NCI-H2029 (cell line): ENCODE data around the gene RNF220.
A peak's percentile ranks its signal among the peaks of the same experiment; 100 is the strongest.
"Not testable (repeated sequence)": the region's sequence is repeated elsewhere in the genome, so short reads cannot be mapped to it uniquely, and the experiment has no call there.

Experiments used
- DNase-seq: peaks from one replicate; lab custom pipeline; 2025; lab: John Stamatoyannopoulos, UW

The RNF220 gene

GRCh38 chr1:44678120-44678519 lies 273.1 kb downstream of the RNF220 start:
- DNase-seq, result no peak

DNA sequence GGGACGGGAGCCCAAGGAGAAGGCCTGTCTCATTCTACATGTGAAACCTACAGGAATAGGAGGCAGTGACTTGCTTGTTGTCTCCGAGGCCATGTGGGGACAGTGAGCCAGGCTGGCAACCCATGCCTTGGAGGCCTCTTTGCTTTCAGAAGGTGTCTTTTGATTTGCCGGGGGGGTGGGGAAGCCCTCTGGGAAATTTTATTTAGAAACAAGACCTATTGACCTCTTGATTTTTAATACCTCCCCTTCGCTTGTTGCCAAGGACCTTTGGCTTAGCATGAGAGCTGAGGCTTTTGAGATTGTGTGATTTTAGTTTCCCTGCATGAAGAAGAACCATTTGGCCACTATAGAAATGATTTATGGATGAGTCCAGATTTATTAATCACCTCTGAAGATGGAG lies 273.6 kb downstream of the RNF220 start:
- no peak for DNase-seq

DNA sequence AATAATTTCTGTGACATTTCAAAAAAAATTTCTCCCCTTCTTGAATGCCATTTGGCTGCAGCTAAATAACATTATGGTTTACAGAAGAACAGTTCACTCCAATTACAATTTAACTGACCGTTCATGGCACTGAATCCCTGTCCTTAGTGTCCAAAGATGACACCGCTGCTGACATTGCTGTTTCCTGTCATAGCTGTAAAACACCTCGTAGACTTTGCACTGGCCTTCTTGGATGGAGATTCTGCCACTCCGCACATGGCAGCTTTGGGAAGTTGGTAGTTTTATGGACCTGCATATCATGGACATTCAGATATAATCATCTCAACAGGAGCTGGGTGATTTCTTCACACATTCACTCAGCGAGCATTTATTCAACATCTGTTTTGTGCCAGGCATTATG lies 274.4 kb downstream of the RNF220 start:
- no peak for DNase-seq

GRCh38 chr1:44681905-44682882 lies 277.1 kb downstream of the RNF220 start:
- DNase-seq, result peak; percentile 62

- no peak for DNase-seq
Observed at GRCh38 chr1:44682883-44683265, 277.8 kb downstream of the RNF220 start.

DNA sequence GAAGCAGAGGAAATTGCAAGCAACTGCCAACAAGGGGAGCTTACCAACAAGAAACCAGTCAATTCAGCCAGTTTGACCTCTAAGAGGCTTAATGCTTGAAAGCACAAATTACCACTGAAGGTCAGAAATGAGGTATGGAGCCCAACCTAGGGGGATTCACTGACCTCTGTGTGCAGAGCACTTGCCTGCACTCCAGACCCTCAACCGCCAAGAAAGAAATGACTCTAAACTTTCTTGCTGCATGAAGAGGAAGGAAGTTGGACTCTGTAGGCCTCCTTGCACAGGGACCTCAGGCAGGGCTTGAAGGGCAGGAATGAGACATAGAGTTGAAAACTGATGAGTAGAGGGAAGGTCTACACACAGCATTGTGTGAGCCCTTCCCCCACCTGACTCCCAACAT lies 279.5 kb downstream of the RNF220 start:
- DNase-seq, result no peak

DNA sequence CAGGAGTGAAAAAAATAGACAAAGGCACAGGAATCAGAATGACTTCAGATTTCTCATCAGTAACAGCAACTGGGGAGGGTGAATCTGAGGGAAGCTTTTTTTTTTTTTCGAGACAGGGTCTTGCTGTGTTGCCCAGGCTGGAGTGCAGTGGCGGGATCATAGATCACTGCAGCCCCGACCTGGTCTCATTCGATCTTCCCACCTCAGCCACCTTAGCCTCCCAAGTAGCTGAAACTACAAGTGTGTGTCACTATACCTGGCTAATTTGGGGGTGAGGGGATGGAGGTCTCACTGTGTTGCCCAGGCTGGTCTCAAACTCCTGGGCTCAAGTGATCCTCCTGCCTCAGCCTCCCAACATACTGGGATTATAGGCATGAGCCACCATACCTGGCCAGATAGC lies 280.2 kb downstream of the RNF220 start:
- DNase-seq, result no peak

DNA sequence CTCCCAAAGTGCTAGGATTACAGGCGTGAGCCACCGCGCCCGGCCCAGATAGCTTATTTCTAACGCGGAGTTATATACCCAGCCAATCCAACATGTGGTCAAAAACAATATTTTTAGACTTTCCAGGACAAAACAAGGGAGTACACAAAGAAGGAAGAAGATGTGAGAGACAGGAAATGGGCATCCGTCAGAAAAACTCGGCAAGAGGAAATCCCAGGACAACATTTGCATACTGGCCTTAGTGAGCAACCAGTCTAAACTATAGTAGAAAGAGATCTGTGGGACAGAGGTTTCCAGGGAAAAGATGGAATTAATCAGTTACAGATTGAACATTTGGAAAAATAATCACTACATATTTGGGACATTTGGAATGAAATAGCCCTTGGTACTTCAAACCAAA lies 280.8 kb downstream of the RNF220 start:
- no peak for DNase-seq

DNA sequence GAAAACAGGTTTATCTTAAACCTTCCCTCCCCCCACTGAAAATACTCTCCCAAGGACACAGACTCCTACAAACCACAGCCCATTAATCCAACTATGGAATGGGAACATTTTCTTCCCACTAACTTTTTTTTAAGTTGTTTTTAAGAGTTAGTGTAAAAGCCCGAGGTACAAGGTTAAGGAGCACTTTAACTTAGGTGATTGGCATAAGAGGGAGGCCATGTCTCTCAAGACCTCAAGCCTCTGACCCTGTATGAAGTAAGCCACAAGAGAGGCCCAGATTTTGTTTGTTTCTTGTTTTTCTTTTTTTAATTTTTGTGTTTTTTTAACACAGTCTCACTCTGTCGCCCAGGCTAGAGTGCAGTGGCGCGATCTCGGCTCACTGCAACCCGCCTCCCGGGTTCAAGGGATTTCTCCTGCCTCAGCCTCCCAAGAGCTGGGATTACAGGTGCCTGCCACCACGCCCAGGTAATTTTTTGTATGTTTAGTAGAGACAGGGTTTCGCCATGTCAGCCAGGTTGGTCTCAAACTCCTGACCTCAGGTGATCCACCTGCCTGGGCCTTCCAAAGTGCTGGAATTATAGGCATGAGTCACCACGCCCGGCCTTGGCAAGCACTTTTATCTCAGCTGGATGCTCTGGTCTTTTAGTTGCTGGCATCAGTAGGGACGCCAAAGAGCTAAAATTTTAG lies 283.8 kb downstream of the RNF220 start:
- DNase-seq, result no peak

DNA sequence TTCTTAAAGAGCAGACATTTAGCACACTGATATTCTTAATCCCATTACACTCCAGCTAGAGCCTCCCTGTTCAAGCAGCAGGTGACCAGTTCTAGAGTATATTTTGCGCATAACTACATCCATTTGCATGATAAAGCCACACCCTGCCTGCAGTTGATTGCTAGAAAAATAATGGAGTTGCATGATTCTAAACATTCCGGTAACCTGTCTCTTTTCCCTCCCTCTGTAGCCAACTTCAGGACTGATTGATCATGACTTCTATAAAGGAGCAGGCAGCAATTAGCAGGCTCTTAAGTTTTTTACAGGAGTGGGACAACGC lies 284.4 kb downstream of the RNF220 start:
- DNase-seq, result no peak

DNA sequence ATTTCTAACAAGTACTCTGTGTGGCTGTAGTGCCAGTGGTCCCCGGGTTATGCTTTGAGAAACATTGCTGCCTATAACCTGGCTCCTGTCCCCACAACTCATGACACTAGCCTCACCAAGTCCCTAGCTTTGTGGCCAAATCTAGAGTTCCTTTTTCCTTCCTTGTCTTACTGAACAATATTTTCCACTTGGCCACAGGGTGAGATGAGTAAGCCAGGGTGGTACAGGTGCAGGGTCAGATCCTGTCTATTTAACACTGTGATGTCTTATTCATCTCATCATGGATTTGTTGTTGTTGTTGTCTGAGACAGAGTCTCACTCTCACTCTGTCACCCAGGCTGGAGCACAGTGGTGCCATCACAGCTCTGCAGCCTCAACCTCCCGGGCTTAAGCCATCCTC lies 288.1 kb downstream of the RNF220 start:
- DNase-seq, result no peak

DNA sequence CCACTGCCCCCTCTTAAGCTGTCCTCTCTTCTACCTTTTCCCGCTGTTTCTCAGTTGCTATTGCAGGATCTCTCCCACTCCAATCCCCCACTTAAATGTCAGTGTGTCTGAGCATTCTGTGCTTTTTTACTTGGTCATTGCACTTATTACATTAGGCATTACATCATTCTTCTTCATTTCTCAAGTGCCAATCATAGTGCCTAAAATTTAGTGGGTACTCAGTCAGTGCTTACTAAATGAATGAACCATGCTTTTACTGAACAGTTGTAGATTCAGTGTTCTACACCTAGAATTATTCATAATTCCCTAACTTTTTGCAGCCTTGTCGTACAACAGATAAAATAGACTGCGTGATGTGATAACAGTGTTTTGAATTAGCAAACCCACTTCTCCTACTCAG lies 288.8 kb downstream of the RNF220 start:
- DNase-seq, result no peak

DNA sequence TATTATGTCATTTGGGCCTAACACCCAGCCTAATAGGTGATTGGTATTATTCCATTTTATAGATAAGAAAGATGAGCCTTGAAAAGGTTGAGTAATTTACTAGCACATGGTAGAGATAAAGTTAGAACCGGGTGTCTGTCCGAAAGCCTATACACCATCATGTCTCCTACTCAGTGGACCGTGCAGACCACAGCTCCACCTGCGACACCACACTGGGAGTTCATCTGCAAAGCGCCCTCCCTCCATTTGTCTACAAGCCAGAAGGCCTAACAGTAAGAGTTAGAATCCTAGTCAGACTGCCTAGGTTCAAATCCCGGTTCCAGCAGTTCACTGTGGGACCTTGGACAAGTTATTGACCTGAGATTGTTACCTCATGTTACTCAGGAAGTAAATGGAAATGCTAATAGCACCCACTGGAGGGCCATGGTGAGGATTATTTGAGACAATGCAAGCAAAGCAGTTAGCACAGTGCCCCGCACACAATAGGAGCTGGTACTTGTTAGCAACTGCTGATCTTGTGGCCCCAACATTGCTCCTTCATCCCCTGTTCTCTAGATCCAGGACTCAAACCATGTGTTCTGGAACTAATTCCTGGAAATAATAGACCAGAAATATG lies 289.9 kb downstream of the RNF220 start:
- no peak for DNase-seq

DNA sequence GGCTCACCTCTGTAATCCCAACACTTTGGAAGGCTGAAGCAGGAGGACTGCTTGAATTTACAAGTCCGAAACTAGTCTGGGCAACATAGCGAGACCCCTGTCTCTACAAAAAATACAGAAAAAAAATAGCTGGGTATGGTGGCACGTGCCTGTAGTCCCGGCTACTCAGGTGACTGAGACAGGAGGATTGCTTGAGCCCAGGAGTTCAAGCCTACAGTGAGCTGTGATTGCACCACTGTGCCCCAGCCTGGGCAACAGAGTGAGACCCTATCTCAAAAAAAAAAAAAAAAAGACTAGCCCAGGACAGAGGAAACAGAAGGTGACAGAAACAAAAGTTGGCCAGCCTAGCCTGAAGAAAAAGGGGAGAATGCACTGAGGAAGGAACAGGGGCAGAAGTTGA lies 290.6 kb downstream of the RNF220 start:
- no peak for DNase-seq

GRCh38 chr1:44696101-44696500 lies 291.0 kb downstream of the RNF220 start:
- no peak for DNase-seq

DNA sequence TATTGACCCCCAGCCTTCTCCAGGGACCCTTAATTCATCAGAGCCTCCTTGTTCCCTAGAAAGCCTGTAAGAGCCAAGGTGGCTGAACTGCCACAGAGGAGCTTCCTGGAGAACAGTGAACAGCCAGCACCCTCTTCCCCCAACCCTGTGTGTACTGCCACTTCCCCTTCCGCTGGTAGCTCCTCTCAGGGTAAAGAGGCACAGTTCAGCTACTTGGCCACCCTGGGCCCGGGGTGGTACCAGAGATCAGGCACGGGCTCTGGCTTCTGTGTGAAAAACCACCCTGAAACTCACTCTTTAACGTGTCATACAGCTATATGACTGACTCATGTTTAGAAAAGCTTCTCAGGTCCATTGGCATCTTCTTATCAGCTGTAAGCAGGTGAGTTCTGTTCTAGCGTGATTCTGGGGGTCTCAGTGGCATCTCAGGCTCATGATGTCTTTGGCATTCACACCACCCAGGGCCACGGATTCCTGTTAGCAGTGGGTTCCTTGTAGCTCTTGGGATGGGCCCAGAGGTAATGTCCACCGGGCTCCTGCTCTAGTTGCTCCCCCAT lies 291.8 kb downstream of the RNF220 start:
- no peak for DNase-seq

DNA sequence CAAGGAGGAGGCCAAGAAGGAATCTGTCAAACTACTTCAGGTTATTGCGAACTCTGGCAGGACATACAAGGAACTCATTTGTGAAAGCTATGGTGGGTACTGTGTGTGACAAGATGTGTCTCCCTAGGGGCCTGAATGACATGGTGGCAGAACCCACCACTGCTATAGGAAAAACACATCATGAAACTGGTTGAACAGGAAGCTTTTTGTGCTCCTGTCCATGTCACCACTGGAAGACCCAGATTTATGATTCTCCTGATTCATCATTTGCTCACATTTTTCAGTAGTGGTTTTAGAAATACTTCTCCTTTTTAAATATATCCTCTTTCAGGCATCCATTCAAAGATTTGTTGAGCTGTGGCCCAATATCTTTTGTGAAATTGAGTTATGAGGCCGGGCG lies 293.1 kb downstream of the RNF220 start:
- no peak for DNase-seq

DNA sequence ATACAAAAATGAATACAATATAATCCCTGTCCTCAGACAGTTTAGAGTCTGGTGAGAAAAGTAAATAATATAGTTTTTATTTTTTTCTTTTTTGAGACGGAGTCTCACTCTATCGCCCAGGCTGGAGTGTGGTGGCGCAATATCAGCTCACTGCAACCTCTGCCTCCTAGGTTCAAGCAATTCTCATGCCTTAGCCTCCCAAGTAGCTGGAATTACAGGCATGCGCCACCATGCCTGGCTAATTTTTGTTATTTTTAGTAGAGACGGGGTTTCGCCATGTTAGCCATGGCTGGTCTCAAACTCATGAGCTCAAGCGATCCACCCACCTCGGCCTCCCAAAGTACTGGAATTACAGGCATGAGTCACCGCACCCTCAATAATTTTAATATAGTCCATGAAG lies 294.3 kb downstream of the RNF220 start:
- DNase-seq, result not testable (repeated sequence)

GRCh38 chr1:44700573-44700972 lies 295.5 kb downstream of the RNF220 start:
- peak; percentile 10 for DNase-seq

DNA sequence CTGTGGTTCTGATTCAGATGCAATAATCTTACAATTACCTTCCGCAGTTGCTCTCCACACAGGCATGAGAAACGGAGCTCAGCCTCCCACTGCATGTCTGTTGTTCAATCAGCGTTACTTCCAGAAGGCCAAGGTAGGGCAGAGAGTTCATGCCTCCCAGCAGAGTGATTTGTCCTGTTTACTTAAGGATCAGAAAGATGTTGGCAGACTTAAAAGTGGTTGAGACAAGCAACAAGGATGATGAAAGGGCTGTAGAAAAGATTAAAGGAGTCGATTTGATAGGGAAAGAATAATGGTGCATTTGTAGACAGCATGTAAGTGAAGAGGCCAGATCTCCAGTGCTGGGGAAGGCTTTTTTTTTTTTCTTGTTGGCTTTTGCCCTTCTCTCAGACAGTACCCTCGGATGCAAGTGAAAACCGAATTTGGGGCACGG lies 296.1 kb downstream of the RNF220 start:
- DNase-seq, result no peak
